ENCODE data around the gene PALD1. TPM values are rescaled to one million over a fixed set of nuclear protein-coding genes. Genes with fewer than 3 reads are reported as not detected.
A peak's percentile ranks its signal among the peaks of the same experiment; 100 is the strongest.

The PALD1 gene
- total and polyA plus RNA-seq, 7 donors: 1.8 to 33.8 (median 13.9) TPM

- Histone ChIP-seq H3K4me3 (no peak overlapping the region), H3K36me3 (no peaks in the 10 kb centered on the region), H3K4me1 (peaks cover 0 to 40% (median 34%) of the 10 kb centered on the region in 4 donors), H3K9me3 (no peaks in the 10 kb centered on the region), H3K27ac (no peak overlapping the region), H3K27me3 (no peaks in the 10 kb centered on the region)
- no peak for TF ChIP-seq POLR2A (IDR thresholded peaks at IDR 0.05)
- TF ChIP-seq CTCF (IDR thresholded peaks at IDR 0.05): no peak
- no peak for TF ChIP-seq POLR2AphosphoS5 (IDR thresholded peaks at IDR 0.05)
- no peak for TF ChIP-seq EP300 (IDR thresholded peaks at IDR 0.05)
- intact Hi-C loops (cut with DNase I): no loop called here
- no peak for DNase-seq
- 63 to 72% methylated on average over 7 of the region's 7 CpGs for WGBS, 2 donors
Measured at GRCh38 chr10:70476249-70477035, 2.1 kb upstream of the PALD1 start.

- peak in 1 of 4 donors; percentile 53 for TF ChIP-seq POLR2AphosphoS5 (IDR thresholded peaks at IDR 0.05)
- TF ChIP-seq POLR2A (IDR thresholded peaks at IDR 0.05): no peak
- Histone ChIP-seq H3K9me3 (no peaks in the 10 kb centered on the region), H3K36me3 (no peaks in the 10 kb centered on the region), H3K27ac (peak overlapping the region; percentile 77 to 90 (median 81)), H3K4me3 (peak overlapping the region; percentile 57 to 81 (median 75)), H3K4me1 (peaks cover 0 to 53% (median 46%) of the 10 kb centered on the region in 4 donors), H3K27me3 (no peaks in the 10 kb centered on the region)
- DNase-seq: no peak
- WGBS, 2 donors: 8 to 9% methylated on average over 27 of the region's 27 CpGs
- intact Hi-C loops (cut with DNase I): loop anchor here (2.0 kb wide), 1 partner anchor 31 kb away; no protein-coding TSS in a partner anchor
Measured at GRCh38 chr10:70477661-70478162, 855 bp upstream of the PALD1 start.

- Histone ChIP-seq H3K36me3 (no peaks in the 10 kb centered on the region), H3K4me1 (peaks cover 0 to 62% (median 58%) of the 10 kb centered on the region in 4 donors), H3K9me3 (no peaks in the 10 kb centered on the region), H3K27me3 (no peaks in the 10 kb centered on the region), H3K4me3 (peak overlapping the region; percentile 57 to 81 (median 75)), H3K27ac (peak overlapping the region; percentile 77 to 90 (median 81))
- intact Hi-C loops (cut with DNase I): loop anchor here (2.0 kb wide), 1 partner anchor 30 kb away; no protein-coding TSS in a partner anchor
- DNase-seq: no peak
- TF ChIP-seq POLR2A (IDR thresholded peaks at IDR 0.05): peak in 1 of 2 donors; percentile 4
- TF ChIP-seq EP300 (IDR thresholded peaks at IDR 0.05): no peak
- 44 to 62% methylated on average over 11 of the region's 11 CpGs for WGBS, 2 donors
Measured at GRCh38 chr10:70479165-70479581, 606 bp downstream of the PALD1 start.

GRCh38 chr10:70479626-70480238, 1.2 kb downstream of the PALD1 start:
- WGBS, 2 donors: 34 to 62% methylated on average over 8 of the region's 8 CpGs
- H3K4me3 ChIP-seq: peak overlapping the region; percentile 57 to 81 (median 75)
- peaks cover 0 to 63% (median 59%) of the 10 kb centered on the region in 4 donors for H3K4me1 ChIP-seq
- intact Hi-C loops (cut with DNase I): loop anchor here (2.0 kb wide), 1 partner anchor 29 kb away; no protein-coding TSS in a partner anchor
- DNase-seq: no peak
- H3K27me3 ChIP-seq: no peaks in the 10 kb centered on the region
- H3K9me3 ChIP-seq: no peaks in the 10 kb centered on the region
- H3K27ac ChIP-seq: peak overlapping the region; percentile 77 to 90 (median 81)
- H3K36me3 ChIP-seq: no peaks in the 10 kb centered on the region
- TF ChIP-seq POLR2A (IDR thresholded peaks at IDR 0.05) (no peak), POLR2AphosphoS5 (IDR thresholded peaks at IDR 0.05) (no peak), EP300 (IDR thresholded peaks at IDR 0.05) (no peak), CTCF (IDR thresholded peaks at IDR 0.05) (no peak)

DNA sequence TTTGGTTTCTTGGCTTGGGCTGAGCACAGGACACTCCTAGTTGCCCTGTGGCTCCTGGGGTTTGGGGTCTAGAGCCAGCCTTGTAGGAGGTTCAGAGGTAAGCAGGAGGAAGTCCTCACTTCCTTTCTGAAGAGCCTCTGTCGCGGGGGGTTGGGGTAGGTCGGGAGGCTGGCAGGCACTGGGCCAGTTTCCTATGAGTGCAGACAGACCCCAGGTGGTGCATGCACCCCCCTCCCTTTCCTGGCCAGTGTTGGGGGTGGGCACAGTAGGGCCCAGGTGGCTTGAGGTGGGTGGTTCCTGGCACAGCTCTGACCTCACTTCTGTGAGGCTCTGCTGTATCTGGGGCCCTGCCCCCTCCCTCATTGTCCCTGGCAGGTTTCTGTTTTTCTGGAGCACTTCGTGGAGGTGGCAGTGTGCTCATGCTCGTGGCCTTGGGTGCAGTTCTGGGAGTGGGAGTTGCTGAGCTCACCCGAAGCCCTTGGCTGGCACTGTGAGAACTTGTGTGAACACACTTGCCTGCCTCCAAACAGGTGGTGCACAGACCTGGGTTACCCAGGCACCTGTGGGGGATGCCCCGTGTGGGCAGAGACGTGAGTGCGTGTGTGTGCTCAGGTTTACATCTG, 1.8 kb downstream of the PALD1 start:
- peak overlapping the region; percentile 77 to 90 (median 81) for H3K27ac ChIP-seq
- no peak for DNase-seq
- no peaks in the 10 kb centered on the region for H3K27me3 ChIP-seq
- WGBS, 2 donors: 29 to 34% methylated on average over 9 of the region's 9 CpGs
- no peak for TF ChIP-seq POLR2AphosphoS5 (IDR thresholded peaks at IDR 0.05)
- no peak for TF ChIP-seq POLR2A (IDR thresholded peaks at IDR 0.05)
- no peak for TF ChIP-seq EP300 (IDR thresholded peaks at IDR 0.05)
- TF ChIP-seq CTCF (IDR thresholded peaks at IDR 0.05): no peak
- peaks cover 0 to 65% (median 59%) of the 10 kb centered on the region in 4 donors for H3K4me1 ChIP-seq
- intact Hi-C loops (cut with DNase I): no loop called here
- peak overlapping the region in 3 of 4 donors; percentile 1 to 77 (median 73) for H3K4me3 ChIP-seq
- H3K9me3 ChIP-seq: no peaks in the 10 kb centered on the region
- H3K36me3 ChIP-seq: no peaks in the 10 kb centered on the region

Data from sigmoid colon (tissue), 7 donors.